GM21515 (cell line): ENCODE data around the gene GBP7.
A peak's percentile ranks its signal among the peaks of the same experiment; 100 is the strongest.
"Not testable (repeated sequence)": the region's sequence is repeated elsewhere in the genome, so short reads cannot be mapped to it uniquely, and the experiment has no call there.

Source experiments
- ATAC-seq: cut with Tn5 transposase; IDR thresholded peaks from one replicate; pipeline ENCODE4 v1.9.1; 2021; ENCODE audit not compliant: unreplicated experiment

GBP7 gene

GRCh38 chr1:89171067-89171438, 4.8 kb downstream of the GBP7 start:
- ATAC-seq = no peak

DNA sequence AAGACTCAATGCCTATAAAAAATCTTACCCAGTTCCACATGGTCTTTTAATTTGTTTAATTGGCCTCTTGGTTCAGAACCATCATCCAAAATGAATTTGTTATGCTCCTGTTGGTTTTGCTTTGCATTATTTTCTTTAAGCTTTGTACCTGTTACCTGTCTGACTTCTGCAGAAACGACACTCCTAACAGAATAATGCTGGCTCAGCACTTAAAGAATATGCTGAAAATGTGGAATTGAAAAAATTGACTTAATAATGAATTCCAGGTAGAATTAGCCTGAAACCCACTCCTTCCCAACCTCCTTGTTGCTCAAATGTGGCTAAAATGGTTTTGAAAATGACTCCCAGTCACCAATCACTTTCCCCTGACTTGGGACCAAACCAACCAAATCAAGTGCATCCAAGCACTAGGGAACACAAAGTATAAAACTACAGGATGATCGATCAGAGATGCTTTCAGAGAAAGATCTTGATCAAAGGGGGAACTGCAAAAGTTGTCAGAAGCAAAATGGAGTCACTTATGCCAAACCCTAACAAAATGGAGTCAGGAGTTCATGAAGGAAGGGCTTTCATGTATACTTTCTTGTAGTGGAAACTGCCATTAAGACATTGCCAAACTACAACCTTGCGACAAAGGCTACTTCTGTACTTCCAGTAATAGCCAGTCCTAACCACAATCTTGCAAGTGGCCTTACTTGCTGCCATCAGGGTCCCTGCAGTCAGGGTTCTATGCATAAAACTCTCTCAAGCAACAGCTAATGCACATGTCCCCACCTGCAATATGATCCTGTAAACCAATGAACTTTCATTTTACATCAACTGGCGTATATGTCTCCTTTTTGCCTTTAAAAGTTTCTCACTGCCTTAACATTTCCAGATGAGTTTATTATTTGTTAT, 5.4 kb downstream of the GBP7 start:
- no peak for ATAC-seq

DNA sequence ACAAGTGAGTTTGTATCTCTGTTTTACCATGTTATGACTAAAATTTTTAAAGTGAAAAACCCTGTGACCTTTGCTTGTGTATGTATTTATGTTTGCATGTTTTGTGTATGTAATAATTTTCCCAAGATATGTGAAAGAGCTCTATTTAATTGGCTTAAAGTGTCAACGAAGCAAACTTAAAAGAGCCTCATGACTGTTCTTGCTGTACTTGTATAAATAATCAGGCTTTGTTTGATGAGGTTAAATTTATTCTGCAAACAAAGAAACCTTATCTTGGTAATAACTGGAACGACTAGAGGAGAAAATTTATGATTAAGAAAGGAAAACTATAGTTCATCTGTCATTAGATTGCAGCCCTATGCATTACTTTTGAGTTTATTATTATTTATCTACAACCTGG, 6.6 kb downstream of the GBP7 start:
- ATAC-seq = no peak

GRCh38 chr1:89167590-89168230, 8.1 kb downstream of the GBP7 start:
- ATAC-seq = no peak

DNA sequence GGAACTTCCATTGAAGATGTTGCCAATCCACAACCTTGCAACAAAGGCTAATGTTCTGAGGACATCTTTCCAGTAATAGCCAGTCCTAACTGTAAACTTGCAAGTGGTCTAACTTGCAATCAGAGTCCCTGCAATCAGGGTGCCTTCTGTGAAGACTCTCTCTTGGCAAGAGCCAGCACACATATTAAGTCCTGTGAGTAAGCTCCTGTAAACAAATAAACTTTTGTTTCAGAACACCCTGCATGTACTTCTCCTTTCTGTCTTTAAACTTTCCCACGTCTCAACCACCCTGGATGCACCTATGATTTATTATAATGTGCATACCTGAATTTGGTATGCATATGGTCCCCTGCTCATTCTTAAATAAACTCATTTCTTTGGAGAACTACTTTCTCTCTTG, 9.1 kb downstream of the GBP7 start:
- ATAC-seq = no peak

GRCh38 chr1:89165811-89166210, 10.0 kb downstream of the GBP7 start:
- ATAC-seq = no peak

DNA sequence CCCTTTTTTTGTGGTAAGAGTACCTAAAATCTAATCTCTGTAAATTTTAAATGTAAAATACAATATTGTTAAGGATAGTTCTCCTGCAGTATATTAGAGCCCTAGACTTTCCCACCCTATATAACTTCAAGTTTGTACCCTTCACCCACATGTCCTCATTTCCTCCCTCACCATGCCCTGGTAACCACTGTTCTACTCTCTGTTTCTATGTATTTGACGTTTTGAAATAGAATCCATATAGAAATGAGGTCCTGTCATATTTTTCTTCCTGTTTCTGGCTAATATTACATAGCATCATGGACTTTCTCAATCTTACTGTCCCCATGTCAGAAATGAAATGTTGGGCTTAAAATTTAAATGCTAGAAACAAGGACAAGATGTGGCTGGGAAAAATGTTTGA, 24.8 kb downstream of the GBP7 start:
- no peak for ATAC-seq

- ATAC-seq = no peak
These were observed 25.8 kb downstream of the GBP7 start for GRCh38 chr1:89149976-89150375.

DNA sequence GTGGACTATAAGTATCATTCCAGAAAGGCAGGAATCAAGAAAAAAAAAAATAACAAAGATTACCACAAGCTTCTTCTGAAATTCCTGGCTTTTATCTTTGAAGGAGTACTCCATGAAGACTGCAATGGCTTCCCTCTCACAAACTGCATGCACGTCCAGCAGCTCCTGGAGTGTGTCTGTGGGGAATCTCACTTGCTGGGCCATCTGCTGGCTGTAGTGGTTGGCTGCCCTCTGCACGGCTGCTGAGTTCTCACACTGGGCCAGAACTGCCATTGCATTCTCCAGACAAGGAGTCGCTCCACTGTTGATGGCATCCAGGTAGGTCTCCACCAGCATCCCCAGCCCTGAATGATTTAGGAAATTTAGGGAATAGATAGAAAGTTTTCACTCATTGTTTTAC, 26.6 kb downstream of the GBP7 start:
- ATAC-seq = no peak

GRCh38 chr1:89147678-89148658, 27.8 kb downstream of the GBP7 start:
- no peak for ATAC-seq

GRCh38 chr1:89146721-89147120, 29.1 kb downstream of the GBP7 start:
- ATAC-seq = no peak

- ATAC-seq = no peak
These were observed 32.3 kb downstream of the GBP7 start for GRCh38 chr1:89143484-89143883.

- no peak for ATAC-seq
These were observed 33.6 kb downstream of the GBP7 start for GRCh38 chr1:89142160-89142559.

DNA sequence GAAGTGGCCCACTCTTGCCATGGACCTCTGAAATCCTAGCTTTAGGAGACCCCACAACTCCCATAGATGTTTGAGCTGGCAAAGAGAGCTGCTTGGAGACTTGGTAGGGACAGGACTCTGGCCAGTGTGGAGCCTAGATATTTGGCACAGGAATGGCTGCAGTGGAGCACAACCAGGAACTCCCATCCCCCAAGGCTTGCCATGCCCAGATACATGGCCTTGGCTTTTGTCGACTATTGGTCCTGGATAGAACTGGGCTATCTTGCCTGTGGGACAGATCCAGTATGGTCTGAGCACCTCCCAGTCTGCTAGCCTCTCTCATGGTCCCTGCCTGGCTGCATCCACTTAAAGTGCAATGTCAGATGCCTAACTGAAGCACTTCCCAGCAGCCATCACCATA, 42.1 kb downstream of the GBP7 start:
- ATAC-seq = no peak

DNA sequence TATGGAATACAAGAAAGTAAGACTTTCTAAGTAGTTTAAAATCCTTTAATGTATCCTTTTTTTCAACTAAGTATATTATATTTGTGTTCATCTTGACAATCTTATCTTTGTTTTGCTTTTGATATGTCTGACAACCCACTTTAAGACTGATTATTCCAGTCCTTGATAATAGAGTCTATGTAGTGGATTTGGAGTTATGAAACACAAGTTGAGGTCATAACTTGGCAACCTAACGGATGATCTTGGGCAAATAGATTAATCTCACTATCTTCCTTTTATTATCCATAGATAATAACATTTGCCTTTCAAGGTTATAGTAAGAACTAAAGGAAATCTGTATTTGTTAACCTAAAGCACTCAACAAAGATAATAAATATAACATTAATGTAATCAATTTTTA, 45.1 kb downstream of the GBP7 start:
- ATAC-seq = no peak

DNA sequence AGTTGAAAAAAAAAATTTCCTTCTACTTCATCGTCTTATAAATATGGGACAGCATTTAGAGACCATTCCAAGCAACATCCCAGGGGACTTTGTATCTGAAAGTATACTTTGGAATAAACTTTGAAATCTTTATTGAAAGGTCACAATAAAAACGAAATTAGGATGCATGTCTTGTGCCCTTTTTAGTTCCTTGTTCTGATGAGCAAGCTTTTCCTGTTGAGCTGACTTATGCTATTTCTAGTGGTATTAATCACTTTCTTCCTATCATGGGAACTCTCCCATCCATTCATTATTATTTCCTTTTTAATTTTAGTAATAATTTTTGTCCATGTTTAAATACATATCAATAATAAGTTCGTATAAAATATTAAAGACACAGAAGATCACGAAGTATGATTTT, 45.9 kb downstream of the GBP7 start:
- no peak for ATAC-seq

GRCh38 chr1:89128003-89128458, 47.8 kb downstream of the GBP7 start:
- ATAC-seq = not testable (repeated sequence)

GRCh38 chr1:89126602-89127565, 48.9 kb downstream of the GBP7 start:
- ATAC-seq = not testable (repeated sequence)

DNA sequence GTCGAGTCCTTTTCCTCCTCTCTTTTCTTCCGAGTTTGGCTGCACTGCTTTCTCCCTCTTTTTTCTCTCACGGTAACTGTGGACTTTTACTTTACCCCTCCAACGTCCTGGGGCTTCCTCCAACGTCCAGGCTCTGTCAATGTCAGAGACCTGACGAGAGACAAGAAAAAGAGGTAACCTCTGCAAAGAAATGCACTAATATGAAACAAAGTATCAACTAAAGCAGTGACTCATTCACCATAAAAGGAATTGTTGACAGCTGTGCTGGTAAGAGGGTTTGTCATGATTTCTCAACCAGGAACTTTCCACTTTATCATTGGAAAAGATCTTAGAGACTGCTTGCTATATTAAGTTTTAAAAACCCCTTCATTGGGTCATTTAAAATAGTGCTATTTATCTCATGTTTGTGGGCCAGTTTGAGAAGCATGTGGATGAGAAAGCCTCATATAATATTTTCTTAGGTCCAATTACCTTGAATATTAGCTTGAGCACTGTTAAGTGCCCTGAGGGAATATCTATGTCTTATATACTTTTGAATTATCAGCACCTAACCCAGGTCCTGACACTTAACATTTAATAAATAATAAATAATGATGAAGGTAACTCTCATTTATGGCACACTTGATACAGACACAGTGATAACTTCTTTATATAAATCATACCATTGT, 49.8 kb downstream of the GBP7 start, which contains the start of gene GBP2:
GBP2 (minus strand) TSS at position 202 of the 668 bp plus-strand sequence. CDS start 4,148 bp downstream, outside the sequence.
- peak; percentile 76 for ATAC-seq
